Cardiac fibroblast (primary cell): Measurements from ENCODE around the gene OR10H4.

Experiments
- DNase-seq, 2 donors: peaks; one replicate each; pipeline versions ENCODE4 v3.0.0 to v3.0.0-alpha.2; 2010; ENCODE audit warnings: low read depth in 2 of 2
- H3K4me3 ChIP-seq, 2 donors: replicated peaks in 1 of 2; 1 replicate in 1 of 2; 2 replicates in 1 of 2; pipeline ENCODE4 v1.5.1; 2011; ENCODE audit warnings: low read depth in 2 of 2, low read length in 2 of 2, mild to moderate bottlenecking in 2 of 2, moderate library complexity in 1 of 2
- CTCF ChIP-seq: IDR thresholded peaks from one replicate; pipeline ENCODE4 v1.5.1; 2011; ENCODE audit warnings: low read depth, mild to moderate bottlenecking, low read length, inconsistent platforms

The OR10H4 gene

GRCh38 chr19:15913384-15913783 is 35.4 kb upstream of the OR10H4 start:
- TF ChIP-seq CTCF: no peak
- no peak for DNase-seq
- H3K4me3 ChIP-seq: no peak overlapping the region

- TF ChIP-seq CTCF: no peak
- DNase-seq: no peak
- H3K4me3 ChIP-seq: no peak overlapping the region
Observed at GRCh38 chr19:15913830-15914229, 35.0 kb upstream of the OR10H4 start.

GRCh38 chr19:15915109-15915508 is 33.7 kb upstream of the OR10H4 start:
- H3K4me3 ChIP-seq: no peak overlapping the region
- no peak for TF ChIP-seq CTCF
- no peak for DNase-seq

- no peak overlapping the region for H3K4me3 ChIP-seq
- no peak for TF ChIP-seq CTCF
- DNase-seq: no peak
Observed at GRCh38 chr19:15919243-15919642, 29.6 kb upstream of the OR10H4 start.

GRCh38 chr19:15922021-15922420 is 26.8 kb upstream of the OR10H4 start:
- TF ChIP-seq CTCF: no peak
- no peak for DNase-seq
- H3K4me3 ChIP-seq: no peak overlapping the region

- TF ChIP-seq CTCF: no peak
- no peak overlapping the region for H3K4me3 ChIP-seq
- DNase-seq: no peak
Observed at GRCh38 chr19:15923702-15924101, 25.1 kb upstream of the OR10H4 start.

GRCh38 chr19:15926484-15926883 is 22.3 kb upstream of the OR10H4 start:
- no peak for TF ChIP-seq CTCF
- DNase-seq: no peak
- no peak overlapping the region for H3K4me3 ChIP-seq
